Measurements from ENCODE around the gene NPC1L1. TPM values are rescaled to one million over a fixed set of nuclear protein-coding genes. Genes with fewer than 3 reads are reported as not detected.
A peak's percentile ranks its signal among the peaks of the same experiment; 100 is the strongest.

Gene NPC1L1
- total and polyA plus RNA-seq, 2 of the 13 experiments (the other 11 are each of a cell fraction or from before 2014, with no cell fraction given), result 4.8 to 14.5 TPM

- TF ChIP-seq ETS1 (CRISPR knock-in tag; IDR thresholded peaks at IDR 0.05) (no peak), BRD4 (CRISPR knock-in tag; IDR thresholded peaks at IDR 0.05) (peak; percentile 55; the same call in 1 of the 2 replicates), ATRX (CRISPR knock-in tag; IDR thresholded peaks at IDR 0.05; ENCODE audit: borderline replicate concordance) (no peak), SUZ12 (IDR thresholded peaks at IDR 0.05; ENCODE audit: low read depth, low read length) (no peak), FOSL1 (CRISPR knock-in tag; IDR thresholded peaks at IDR 0.05; ENCODE audit: borderline replicate concordance) (peak; percentile 64; the same call in 1 of the 2 replicates), HDAC6 (IDR thresholded peaks at IDR 0.05; ENCODE audit: low read depth, low read length) (no peak), NFKBIZ (CRISPR knock-in tag; IDR thresholded peaks at IDR 0.05) (no peak), KLF16 (CRISPR knock-in tag; IDR thresholded peaks at IDR 0.05) (peak in 1 of 2 experiments; percentile 66; a peak in 2 of 4 replicates), ARHGAP35 (CRISPR knock-in tag; IDR thresholded peaks at IDR 0.05; ENCODE audit: borderline replicate concordance) (no peak), KAT8 (CRISPR knock-in tag; IDR thresholded peaks at IDR 0.05) (peak; percentile 70; the same call in 1 of the 2 replicates), TBX3 (IDR thresholded peaks at IDR 0.05; ENCODE audit: borderline replicate concordance) (no peak), ESRRA (CRISPR knock-in tag; IDR thresholded peaks at IDR 0.05; ENCODE audit: low read depth) (0 out of 2 replicates have a peak, but pooled peaks have one; percentile 28), SKI (IDR thresholded peaks at IDR 0.05; ENCODE audit: partially characterized antibody) (no peak), ZNF556 (CRISPR knock-in tag; IDR thresholded peaks at IDR 0.05; ENCODE audit: borderline replicate concordance) (no peak), ZBTB38 (CRISPR knock-in tag; IDR thresholded peaks at IDR 0.05) (no peak), GATAD2A (CRISPR knock-in tag; IDR thresholded peaks at IDR 0.05) (peak; percentile 87), MED1 (CRISPR knock-in tag; IDR thresholded peaks at IDR 0.05) (peak; percentile 64), ZNF766 (CRISPR knock-in tag; IDR thresholded peaks at IDR 0.05; ENCODE audit: borderline replicate concordance) (no peak), CHD4 (IDR thresholded peaks at IDR 0.05; ENCODE audit: borderline replicate concordance, low read length) (no peak), TCF7L2 (IDR thresholded peaks at IDR 0.05; ENCODE audit: low read depth, low read length) (no peak)
- TF ChIP-seq, protein P1, sequence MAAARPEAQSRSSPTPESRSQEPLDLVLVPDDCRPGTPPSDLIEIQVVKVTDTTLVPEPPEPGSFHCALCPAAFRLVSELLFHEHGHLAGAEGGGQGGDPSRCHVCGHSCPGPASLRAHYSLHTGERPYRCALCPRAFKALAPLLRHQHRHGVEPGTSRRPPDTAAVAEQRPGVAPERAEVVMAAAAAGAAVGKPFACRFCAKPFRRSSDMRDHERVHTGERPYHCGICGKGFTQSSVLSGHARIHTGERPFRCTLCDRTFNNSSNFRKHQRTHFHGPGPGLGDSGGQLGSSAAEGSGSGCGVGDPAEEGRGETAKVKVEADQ (CRISPR knock-in tag; IDR thresholded peaks at IDR 0.05; ENCODE audit: borderline replicate concordance), result no peak
- TF ChIP-seq, protein P2, sequence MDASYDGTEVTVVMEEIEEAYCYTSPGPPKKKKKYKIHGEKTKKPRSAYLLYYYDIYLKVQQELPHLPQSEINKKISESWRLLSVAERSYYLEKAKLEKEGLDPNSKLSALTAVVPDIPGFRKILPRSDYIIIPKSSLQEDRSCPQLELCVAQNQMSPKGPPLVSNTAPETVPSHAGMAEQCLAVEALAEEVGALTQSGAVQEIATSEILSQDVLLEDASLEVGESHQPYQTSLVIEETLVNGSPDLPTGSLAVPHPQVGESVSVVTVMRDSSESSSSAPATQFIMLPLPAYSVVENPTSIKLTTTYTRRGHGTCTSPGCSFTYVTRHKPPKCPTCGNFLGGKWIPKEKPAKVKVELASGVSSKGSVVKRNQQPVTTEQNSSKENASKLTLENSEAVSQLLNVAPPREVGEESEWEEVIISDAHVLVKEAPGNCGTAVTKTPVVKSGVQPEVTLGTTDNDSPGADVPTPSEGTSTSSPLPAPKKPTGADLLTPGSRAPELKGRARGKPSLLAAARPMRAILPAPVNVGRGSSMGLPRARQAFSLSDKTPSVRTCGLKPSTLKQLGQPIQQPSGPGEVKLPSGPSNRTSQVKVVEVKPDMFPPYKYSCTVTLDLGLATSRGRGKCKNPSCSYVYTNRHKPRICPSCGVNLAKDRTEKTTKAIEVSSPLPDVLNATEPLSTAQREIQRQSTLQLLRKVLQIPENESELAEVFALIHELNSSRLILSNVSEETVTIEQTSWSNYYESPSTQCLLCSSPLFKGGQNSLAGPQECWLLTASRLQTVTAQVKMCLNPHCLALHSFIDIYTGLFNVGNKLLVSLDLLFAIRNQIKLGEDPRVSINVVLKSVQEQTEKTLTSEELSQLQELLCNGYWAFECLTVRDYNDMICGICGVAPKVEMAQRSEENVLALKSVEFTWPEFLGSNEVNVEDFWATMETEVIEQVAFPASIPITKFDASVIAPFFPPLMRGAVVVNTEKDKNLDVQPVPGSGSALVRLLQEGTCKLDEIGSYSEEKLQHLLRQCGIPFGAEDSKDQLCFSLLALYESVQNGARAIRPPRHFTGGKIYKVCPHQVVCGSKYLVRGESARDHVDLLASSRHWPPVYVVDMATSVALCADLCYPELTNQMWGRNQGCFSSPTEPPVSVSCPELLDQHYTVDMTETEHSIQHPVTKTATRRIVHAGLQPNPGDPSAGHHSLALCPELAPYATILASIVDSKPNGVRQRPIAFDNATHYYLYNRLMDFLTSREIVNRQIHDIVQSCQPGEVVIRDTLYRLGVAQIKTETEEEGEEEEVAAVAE (CRISPR knock-in tag; IDR thresholded peaks at IDR 0.05; ENCODE audit: borderline replicate concordance), result peak; percentile 77; the same call in 1 of the 2 replicates
- TF ChIP-seq, protein P3, sequence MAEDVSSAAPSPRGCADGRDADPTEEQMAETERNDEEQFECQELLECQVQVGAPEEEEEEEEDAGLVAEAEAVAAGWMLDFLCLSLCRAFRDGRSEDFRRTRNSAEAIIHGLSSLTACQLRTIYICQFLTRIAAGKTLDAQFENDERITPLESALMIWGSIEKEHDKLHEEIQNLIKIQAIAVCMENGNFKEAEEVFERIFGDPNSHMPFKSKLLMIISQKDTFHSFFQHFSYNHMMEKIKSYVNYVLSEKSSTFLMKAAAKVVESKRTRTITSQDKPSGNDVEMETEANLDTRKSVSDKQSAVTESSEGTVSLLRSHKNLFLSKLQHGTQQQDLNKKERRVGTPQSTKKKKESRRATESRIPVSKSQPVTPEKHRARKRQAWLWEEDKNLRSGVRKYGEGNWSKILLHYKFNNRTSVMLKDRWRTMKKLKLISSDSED (CRISPR knock-in tag; IDR thresholded peaks at IDR 0.05), result no peak
These were observed 21.0 kb upstream of the NPC1L1 start (continued) for GRCh38 chr7:44561962-44562621.

All from HepG2 (cell line).